WTC11 (cell line): ENCODE data around the gene CUTC. TPM values are rescaled to one million over a fixed set of nuclear protein-coding genes. Genes with fewer than 3 reads are reported as not detected.

Source experiments
- ATAC-seq: fragments of 200-7000 bp; cut with Tn5 transposase; 2 replicates; pipeline ENCODE4 v1.10.0; 2021; ENCODE audit warnings: mild to moderate bottlenecking, moderate library complexity
- CTCF ChIA-PET: fragments of 300-600 bp; sonication (Branson Sonifier 250); formaldehyde crosslinking; loops from one replicate; lab custom pipeline; 2021; ENCODE audit warnings: antibody characterized with exemption; lab: Charles Lee
- POLR2A ChIA-PET: fragments of 350-600 bp; sonication (Branson Sonifier 250); formaldehyde crosslinking; loops from one replicate; lab custom pipeline; 2021; ENCODE audit warnings: antibody characterized with exemption; lab: Charles Lee
- DNase-seq: peaks from one replicate; pipeline ENCODE4 v3.0.0; 2021; ENCODE audit warnings: low spot score
- H3K27ac Mint-ChIP-seq: 2 replicates; pipeline ENCODE4 v1.8.0; 2021; ENCODE audit warnings: mixed read lengths
- H3K27me3 Mint-ChIP-seq: 2 replicates; pipeline ENCODE4 v1.8.0; 2021; ENCODE audit warnings: low read depth, mild to moderate bottlenecking, moderate library complexity, mixed read lengths
- H3K36me3 Mint-ChIP-seq: 2 replicates; pipeline ENCODE4 v1.8.0; 2021; ENCODE audit warnings: mixed read lengths
- H3K4me1 Mint-ChIP-seq: 2 replicates; pipeline ENCODE4 v1.8.0; 2022; ENCODE audit warnings: mixed read lengths
- H3K4me3 Mint-ChIP-seq: 2 replicates; pipeline ENCODE4 v1.8.0; 2021; ENCODE audit warnings: mild to moderate bottlenecking, moderate library complexity, mixed read lengths
- H3K9me3 Mint-ChIP-seq: 2 replicates; pipeline ENCODE4 v1.8.0; 2021; ENCODE audit warnings: mixed read lengths
- ETV6 ChIP-seq: sonication (generic); formaldehyde crosslinking; IDR thresholded peaks from 2 replicates; pipeline ENCODE4 v1.8.1; 2022; ENCODE audit warnings: mild to moderate bottlenecking, missing genetic modification reagents
- GABPB1 ChIP-seq: sonication (generic); formaldehyde crosslinking; IDR thresholded peaks from 2 replicates; pipeline ENCODE4 v1.8.1; 2023; ENCODE audit warnings: mild to moderate bottlenecking, missing genetic modification reagents
- JUN ChIP-seq: sonication (generic); formaldehyde crosslinking; IDR thresholded peaks from 2 replicates; pipeline ENCODE4 v1.8.0; 2023; ENCODE audit warnings: mild to moderate bottlenecking, missing genetic modification reagents
- NFATC4 ChIP-seq: fragments of 250-450 bp; sonication (Bioruptor Pico); IDR thresholded peaks from 2 replicates; pipeline ENCODE4 v1.9.0; 2021; ENCODE audit warnings: mild to moderate bottlenecking
- NFE2L1 ChIP-seq: sonication (generic); formaldehyde crosslinking; IDR thresholded peaks from 2 replicates; pipeline ENCODE4 v1.8.1; 2023; ENCODE audit warnings: missing genetic modification reagents
- TEAD1 ChIP-seq: sonication (generic); formaldehyde crosslinking; IDR thresholded peaks from 2 replicates; pipeline ENCODE4 v1.8.0; 2022; ENCODE audit warnings: mild to moderate bottlenecking, missing genetic modification reagents
- TEAD4 ChIP-seq: sonication (generic); formaldehyde crosslinking; IDR thresholded peaks from 2 replicates; pipeline ENCODE4 v1.8.0; 2022; ENCODE audit warnings: mild to moderate bottlenecking, missing genetic modification reagents
- TP53 ChIP-seq: sonication (generic); formaldehyde crosslinking; IDR thresholded peaks from 2 replicates; pipeline ENCODE4 v1.8.1; 2023; ENCODE audit warnings: mild to moderate bottlenecking, missing genetic modification reagents
- ZNF219 ChIP-seq: sonication (generic); formaldehyde crosslinking; IDR thresholded peaks from 2 replicates; pipeline ENCODE4 v1.8.0; 2023; ENCODE audit warnings: missing genetic modification reagents, mild to moderate bottlenecking, borderline replicate concordance
- ZNF263 ChIP-seq: sonication (generic); formaldehyde crosslinking; IDR thresholded peaks from 2 replicates; pipeline ENCODE4 v1.8.1; 2022; ENCODE audit warnings: low read depth, mild to moderate bottlenecking, moderate library complexity, missing genetic modification reagents
- ZNF317 ChIP-seq: sonication (generic); formaldehyde crosslinking; IDR thresholded peaks from 2 replicates; pipeline ENCODE4 v1.8.1; 2023; ENCODE audit warnings: low read depth, mild to moderate bottlenecking, moderate library complexity, missing genetic modification reagents, borderline replicate concordance
- ZNF416 ChIP-seq: fragments of 250-450 bp; sonication (Bioruptor Pico); IDR thresholded peaks from 2 replicates; pipeline ENCODE4 v1.9.0; 2021; ENCODE audit warnings: mild to moderate bottlenecking, inconsistent platforms
- total RNA-seq: library from RNA; stranded (reverse); gene quantifications from 3 replicates; pipeline ENCODE4 v1.2.3, GENCODE V29; 2021
- TF ChIP-seq, protein P1 (sequence below): sonication (generic); formaldehyde crosslinking; IDR thresholded peaks from 2 replicates; pipeline ENCODE4 v1.8.1; 2022; ENCODE audit warnings: low read depth, mild to moderate bottlenecking, moderate library complexity, missing genetic modification reagents, borderline replicate concordance
- TF ChIP-seq, protein P2 (sequence below): sonication (generic); formaldehyde crosslinking; IDR thresholded peaks from 2 replicates; pipeline ENCODE4 v1.8.1; 2023; ENCODE audit warnings: mild to moderate bottlenecking, missing genetic modification reagents
- TF ChIP-seq, protein P3 (sequence below): fragments of 250-450 bp; sonication (Bioruptor Pico); IDR thresholded peaks from 2 replicates; pipeline ENCODE4 v2.1.2; 2022; ENCODE audit warnings: mild to moderate bottlenecking, moderate library complexity
- TF ChIP-seq, protein P4 (sequence below): sonication (generic); formaldehyde crosslinking; IDR thresholded peaks from 2 replicates; pipeline ENCODE4 v1.8.1; 2022; ENCODE audit warnings: mild to moderate bottlenecking, moderate library complexity, missing genetic modification reagents
- TF ChIP-seq, protein P5 (sequence below): fragments of 250-450 bp; sonication (Bioruptor Pico); conservative IDR thresholded peaks from 2 replicates; pipeline ENCODE4 v1.9.0; 2021; ENCODE audit warnings: mild to moderate bottlenecking
- TF ChIP-seq, protein P6 (sequence below): sonication (generic); formaldehyde crosslinking; IDR thresholded peaks from 2 replicates; pipeline ENCODE4 v1.8.0; 2022; ENCODE audit warnings: missing genetic modification reagents
- TF ChIP-seq, protein P7 (sequence below): sonication (generic); formaldehyde crosslinking; IDR thresholded peaks from 2 replicates; pipeline ENCODE4 v1.8.0; 2022; ENCODE audit warnings: mild to moderate bottlenecking, missing genetic modification reagents

The CUTC gene
- total RNA-seq, 1 experiment from 2014 or later: 28.6 TPM

DNA sequence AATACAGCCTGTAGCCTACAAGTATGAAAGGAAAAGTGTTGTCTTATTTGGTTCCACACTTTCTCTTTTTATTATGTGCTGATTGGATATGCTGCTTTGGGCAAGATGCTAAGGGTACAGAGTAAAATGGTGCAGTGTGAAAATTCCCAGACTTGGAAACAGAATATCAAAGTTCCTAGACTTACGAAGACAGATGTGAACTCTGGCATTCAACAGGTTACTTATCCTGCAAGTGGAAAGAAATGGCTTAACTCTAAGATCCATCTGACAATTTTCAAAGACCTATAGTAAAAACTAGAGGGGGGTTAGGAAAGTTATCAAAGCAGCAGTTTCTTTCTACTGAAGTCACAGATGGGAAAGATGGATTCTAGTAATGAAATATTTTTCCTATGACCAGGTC lies 24.1 kb downstream of the CUTC start (continued):
- TF ChIP-seq, protein P1, sequence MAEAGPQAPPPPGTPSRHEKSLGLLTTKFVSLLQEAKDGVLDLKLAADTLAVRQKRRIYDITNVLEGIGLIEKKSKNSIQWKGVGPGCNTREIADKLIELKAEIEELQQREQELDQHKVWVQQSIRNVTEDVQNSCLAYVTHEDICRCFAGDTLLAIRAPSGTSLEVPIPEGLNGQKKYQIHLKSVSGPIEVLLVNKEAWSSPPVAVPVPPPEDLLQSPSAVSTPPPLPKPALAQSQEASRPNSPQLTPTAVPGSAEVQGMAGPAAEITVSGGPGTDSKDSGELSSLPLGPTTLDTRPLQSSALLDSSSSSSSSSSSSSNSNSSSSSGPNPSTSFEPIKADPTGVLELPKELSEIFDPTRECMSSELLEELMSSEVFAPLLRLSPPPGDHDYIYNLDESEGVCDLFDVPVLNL (CRISPR knock-in tag): no peak
- TF ChIP-seq TP53 (CRISPR knock-in tag): no peak

DNA sequence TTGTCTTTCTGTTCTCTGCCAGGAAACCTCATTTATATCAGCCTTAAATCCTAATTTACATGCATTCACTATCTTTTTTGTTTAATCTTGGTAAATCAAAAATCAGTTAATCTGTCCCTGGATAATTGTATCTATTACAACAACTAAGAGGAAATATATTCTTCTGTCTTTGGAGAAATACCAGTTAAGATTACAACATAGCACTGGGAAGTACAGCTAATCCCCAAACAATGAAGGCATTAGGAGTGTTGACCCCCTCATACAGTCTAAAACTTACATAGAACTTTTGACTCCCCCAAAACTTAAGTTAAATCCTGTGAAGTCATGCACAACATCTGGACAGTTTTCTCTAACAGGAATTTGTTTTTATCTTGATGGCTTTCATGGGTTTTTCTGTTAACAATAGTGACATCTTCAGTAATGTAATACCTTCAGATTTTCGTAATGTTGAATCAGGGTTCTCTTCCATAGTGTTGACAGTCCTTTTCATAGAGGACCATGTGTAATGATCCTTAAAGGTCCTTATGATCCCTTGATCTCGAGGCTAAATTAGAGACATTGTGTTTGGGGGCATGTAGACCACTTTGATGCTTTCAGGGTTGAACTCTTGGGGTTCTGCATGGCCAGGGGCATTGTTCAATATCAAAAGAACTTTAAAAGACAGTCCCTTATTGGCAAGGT lies 26.3 kb downstream of the CUTC start:
- H3K4me3 Mint-ChIP-seq: no peak overlapping the region
- H3K27ac Mint-ChIP-seq: no peak overlapping the region
- H3K4me1 Mint-ChIP-seq: no peaks in the 10 kb centered on the region
- no peaks in the 10 kb centered on the region for H3K27me3 Mint-ChIP-seq
- H3K36me3 Mint-ChIP-seq: peaks cover 39% of the 10 kb centered on the region
- ATAC-seq (no peak), DNase-seq (no peak)
- H3K9me3 Mint-ChIP-seq: peaks cover 2% of the 10 kb centered on the region
- CTCF ChIA-PET: no interaction called here
- POLR2A ChIA-PET: no interaction called here
- TF ChIP-seq NFATC4 (CRISPR knock-in tag) (no peak), TEAD4 (CRISPR knock-in tag) (no peak), ZNF317 (CRISPR knock-in tag) (no peak), ZNF416 (CRISPR knock-in tag) (no peak), TEAD1 (CRISPR knock-in tag) (no peak), NFE2L1 (CRISPR knock-in tag) (no peak), ZNF219 (CRISPR knock-in tag) (no peak), JUN (no peak), ZNF263 (CRISPR knock-in tag) (no peak), ETV6 (CRISPR knock-in tag) (no peak), GABPB1 (no peak)
- TF ChIP-seq, protein P2, sequence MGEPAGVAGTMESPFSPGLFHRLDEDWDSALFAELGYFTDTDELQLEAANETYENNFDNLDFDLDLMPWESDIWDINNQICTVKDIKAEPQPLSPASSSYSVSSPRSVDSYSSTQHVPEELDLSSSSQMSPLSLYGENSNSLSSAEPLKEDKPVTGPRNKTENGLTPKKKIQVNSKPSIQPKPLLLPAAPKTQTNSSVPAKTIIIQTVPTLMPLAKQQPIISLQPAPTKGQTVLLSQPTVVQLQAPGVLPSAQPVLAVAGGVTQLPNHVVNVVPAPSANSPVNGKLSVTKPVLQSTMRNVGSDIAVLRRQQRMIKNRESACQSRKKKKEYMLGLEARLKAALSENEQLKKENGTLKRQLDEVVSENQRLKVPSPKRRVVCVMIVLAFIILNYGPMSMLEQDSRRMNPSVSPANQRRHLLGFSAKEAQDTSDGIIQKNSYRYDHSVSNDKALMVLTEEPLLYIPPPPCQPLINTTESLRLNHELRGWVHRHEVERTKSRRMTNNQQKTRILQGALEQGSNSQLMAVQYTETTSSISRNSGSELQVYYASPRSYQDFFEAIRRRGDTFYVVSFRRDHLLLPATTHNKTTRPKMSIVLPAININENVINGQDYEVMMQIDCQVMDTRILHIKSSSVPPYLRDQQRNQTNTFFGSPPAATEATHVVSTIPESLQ (CRISPR knock-in tag): no peak
- TF ChIP-seq, protein P3, sequence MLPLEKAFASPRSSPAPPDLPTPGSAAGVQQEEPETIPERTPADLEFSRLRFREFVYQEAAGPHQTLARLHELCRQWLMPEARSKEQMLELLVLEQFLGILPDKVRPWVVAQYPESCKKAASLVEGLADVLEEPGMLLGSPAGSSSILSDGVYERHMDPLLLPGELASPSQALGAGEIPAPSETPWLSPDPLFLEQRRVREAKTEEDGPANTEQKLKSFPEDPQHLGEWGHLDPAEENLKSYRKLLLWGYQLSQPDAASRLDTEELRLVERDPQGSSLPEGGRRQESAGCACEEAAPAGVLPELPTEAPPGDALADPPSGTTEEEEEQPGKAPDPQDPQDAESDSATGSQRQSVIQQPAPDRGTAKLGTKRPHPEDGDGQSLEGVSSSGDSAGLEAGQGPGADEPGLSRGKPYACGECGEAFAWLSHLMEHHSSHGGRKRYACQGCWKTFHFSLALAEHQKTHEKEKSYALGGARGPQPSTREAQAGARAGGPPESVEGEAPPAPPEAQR: no peak
- TF ChIP-seq, protein P4, sequence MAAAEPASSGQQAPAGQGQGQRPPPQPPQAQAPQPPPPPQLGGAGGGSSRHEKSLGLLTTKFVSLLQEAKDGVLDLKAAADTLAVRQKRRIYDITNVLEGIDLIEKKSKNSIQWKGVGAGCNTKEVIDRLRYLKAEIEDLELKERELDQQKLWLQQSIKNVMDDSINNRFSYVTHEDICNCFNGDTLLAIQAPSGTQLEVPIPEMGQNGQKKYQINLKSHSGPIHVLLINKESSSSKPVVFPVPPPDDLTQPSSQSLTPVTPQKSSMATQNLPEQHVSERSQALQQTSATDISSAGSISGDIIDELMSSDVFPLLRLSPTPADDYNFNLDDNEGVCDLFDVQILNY (CRISPR knock-in tag): no peak
- TF ChIP-seq, protein P5, sequence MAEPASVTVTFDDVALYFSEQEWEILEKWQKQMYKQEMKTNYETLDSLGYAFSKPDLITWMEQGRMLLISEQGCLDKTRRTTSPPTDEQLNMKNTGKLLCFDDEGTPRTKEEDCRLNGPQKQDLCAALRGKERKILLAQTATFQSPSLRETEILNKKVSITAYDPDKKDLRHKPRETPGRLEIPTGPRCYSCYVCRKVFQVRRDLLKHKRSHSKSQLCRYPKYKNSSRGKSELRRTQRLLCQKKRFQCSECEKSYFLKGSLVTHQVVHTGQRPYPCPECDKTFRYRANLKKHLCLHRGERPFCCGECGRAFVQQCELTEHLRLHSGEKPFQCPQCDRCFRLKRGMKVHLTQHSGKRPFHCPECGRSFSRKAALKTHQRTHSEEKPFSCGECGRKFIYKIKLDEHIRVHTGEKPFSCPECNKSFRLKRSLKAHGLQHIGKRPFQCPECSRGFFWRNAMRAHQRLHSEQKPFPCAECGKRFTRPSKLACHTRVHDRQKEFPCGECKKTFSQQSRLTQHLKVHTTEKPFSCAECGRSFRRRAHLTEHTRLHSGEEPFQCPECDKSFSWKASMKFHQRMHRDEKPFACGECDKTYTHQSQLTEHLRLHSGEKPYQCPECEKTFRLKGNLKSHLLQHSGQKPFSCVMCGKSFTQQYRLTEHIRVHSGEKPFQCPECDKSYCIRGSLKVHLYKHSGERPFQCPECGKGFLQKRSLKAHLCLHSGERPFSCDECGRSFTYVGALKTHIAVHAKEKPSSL: no peak
- TF ChIP-seq, protein P6, sequence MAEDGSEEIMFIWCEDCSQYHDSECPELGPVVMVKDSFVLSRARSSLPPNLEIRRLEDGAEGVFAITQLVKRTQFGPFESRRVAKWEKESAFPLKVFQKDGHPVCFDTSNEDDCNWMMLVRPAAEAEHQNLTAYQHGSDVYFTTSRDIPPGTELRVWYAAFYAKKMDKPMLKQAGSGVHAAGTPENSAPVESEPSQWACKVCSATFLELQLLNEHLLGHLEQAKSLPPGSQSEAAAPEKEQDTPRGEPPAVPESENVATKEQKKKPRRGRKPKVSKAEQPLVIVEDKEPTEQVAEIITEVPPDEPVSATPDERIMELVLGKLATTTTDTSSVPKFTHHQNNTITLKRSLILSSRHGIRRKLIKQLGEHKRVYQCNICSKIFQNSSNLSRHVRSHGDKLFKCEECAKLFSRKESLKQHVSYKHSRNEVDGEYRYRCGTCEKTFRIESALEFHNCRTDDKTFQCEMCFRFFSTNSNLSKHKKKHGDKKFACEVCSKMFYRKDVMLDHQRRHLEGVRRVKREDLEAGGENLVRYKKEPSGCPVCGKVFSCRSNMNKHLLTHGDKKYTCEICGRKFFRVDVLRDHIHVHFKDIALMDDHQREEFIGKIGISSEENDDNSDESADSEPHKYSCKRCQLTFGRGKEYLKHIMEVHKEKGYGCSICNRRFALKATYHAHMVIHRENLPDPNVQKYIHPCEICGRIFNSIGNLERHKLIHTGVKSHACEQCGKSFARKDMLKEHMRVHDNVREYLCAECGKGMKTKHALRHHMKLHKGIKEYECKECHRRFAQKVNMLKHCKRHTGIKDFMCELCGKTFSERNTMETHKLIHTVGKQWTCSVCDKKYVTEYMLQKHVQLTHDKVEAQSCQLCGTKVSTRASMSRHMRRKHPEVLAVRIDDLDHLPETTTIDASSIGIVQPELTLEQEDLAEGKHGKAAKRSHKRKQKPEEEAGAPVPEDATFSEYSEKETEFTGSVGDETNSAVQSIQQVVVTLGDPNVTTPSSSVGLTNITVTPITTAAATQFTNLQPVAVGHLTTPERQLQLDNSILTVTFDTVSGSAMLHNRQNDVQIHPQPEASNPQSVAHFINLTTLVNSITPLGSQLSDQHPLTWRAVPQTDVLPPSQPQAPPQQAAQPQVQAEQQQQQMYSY: no peak
- TF ChIP-seq, protein P7, sequence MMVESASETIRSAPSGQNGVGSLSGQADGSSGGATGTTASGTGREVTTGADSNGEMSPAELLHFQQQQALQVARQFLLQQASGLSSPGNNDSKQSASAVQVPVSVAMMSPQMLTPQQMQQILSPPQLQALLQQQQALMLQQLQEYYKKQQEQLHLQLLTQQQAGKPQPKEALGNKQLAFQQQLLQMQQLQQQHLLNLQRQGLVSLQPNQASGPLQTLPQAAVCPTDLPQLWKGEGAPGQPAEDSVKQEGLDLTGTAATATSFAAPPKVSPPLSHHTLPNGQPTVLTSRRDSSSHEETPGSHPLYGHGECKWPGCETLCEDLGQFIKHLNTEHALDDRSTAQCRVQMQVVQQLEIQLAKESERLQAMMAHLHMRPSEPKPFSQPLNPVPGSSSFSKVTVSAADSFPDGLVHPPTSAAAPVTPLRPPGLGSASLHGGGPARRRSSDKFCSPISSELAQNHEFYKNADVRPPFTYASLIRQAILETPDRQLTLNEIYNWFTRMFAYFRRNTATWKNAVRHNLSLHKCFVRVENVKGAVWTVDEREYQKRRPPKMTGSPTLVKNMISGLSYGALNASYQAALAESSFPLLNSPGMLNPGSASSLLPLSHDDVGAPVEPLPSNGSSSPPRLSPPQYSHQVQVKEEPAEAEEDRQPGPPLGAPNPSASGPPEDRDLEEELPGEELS: no peak
